SK-N-SH treated with all-trans-retinoic acid at 6 μM for 48 hours (cell line): Measurements from ENCODE around the gene NUBPL.

Experiments
- ARNTL ChIP-seq: fragments of 450-650 bp; formaldehyde crosslinking; IDR thresholded peaks from 2 replicates; pipeline ENCODE4 v1.5.0; 2020; ENCODE audit warnings: low read depth, mild to moderate bottlenecking, moderate library complexity, borderline replicate concordance
- CSDC2 ChIP-seq: fragments of 250-450 bp; sonication (Bioruptor Pico); IDR thresholded peaks from 2 replicates; pipeline ENCODE4 v1.5.0; 2020; ENCODE audit warnings: mild to moderate bottlenecking, moderate library complexity
- ESRRG ChIP-seq: fragments of 250-450 bp; sonication (Bioruptor Pico); IDR thresholded peaks from 2 replicates; pipeline ENCODE4 v1.6.1; 2021; ENCODE audit warnings: mild to moderate bottlenecking
- GLIS3 ChIP-seq: fragments of 250-450 bp; sonication (Bioruptor Pico); IDR thresholded peaks from 2 replicates; pipeline ENCODE4 v1.5.0; 2020; ENCODE audit warnings: mild to moderate bottlenecking, moderate library complexity
- OSR1 ChIP-seq: fragments of 250-450 bp; sonication (Bioruptor Pico); IDR thresholded peaks from 2 replicates; pipeline ENCODE4 v1.8.0; 2022; ENCODE audit warnings: moderate library complexity, mild to moderate bottlenecking, inconsistent platforms
- RARB ChIP-seq: fragments of 250-450 bp; sonication (Bioruptor Pico); IDR thresholded peaks from 2 replicates; pipeline ENCODE4 v1.8.0; 2021; ENCODE audit warnings: mild to moderate bottlenecking, moderate library complexity
- ZC3H10 ChIP-seq: fragments of 250-450 bp; sonication (Bioruptor Pico); IDR thresholded peaks from 2 replicates; pipeline ENCODE4 v1.5.1; 2021; ENCODE audit warnings: mild to moderate bottlenecking, moderate library complexity
- ZFP30 ChIP-seq: fragments of 450-650 bp; formaldehyde crosslinking; IDR thresholded peaks from 2 replicates; pipeline ENCODE4 v1.5.0; 2022; ENCODE audit warnings: mild to moderate bottlenecking, moderate library complexity
- ZNF565 ChIP-seq: fragments of 450-650 bp; formaldehyde crosslinking; conservative IDR thresholded peaks from 2 replicates; pipeline ENCODE4 v1.5.0; 2020; ENCODE audit warnings: low read depth, mild to moderate bottlenecking, moderate library complexity
- TF ChIP-seq, protein P1 (sequence below): fragments of 250-450 bp; sonication (Bioruptor Pico); IDR thresholded peaks from 2 replicates; pipeline ENCODE4 v1.8.0; 2020; ENCODE audit warnings: mild to moderate bottlenecking, moderate library complexity, borderline replicate concordance
- TF ChIP-seq, protein P2 (sequence below): fragments of 250-450 bp; sonication (Bioruptor Pico); IDR thresholded peaks from 2 replicates; pipeline ENCODE4 v1.5.1; 2020; ENCODE audit warnings: low read depth, mild to moderate bottlenecking, moderate library complexity
- TF ChIP-seq, protein P3 (sequence below): fragments of 250-450 bp; sonication (Bioruptor Pico); IDR thresholded peaks from 2 replicates; pipeline ENCODE4 v1.5.1; 2021; ENCODE audit warnings: mild to moderate bottlenecking, moderate library complexity
- TF ChIP-seq, protein P4 (sequence below): fragments of 250-450 bp; sonication (Bioruptor Pico); IDR thresholded peaks from 2 replicates; pipeline ENCODE4 v1.8.0; 2021; ENCODE audit warnings: low read depth, mild to moderate bottlenecking, moderate library complexity, borderline replicate concordance

DNA sequence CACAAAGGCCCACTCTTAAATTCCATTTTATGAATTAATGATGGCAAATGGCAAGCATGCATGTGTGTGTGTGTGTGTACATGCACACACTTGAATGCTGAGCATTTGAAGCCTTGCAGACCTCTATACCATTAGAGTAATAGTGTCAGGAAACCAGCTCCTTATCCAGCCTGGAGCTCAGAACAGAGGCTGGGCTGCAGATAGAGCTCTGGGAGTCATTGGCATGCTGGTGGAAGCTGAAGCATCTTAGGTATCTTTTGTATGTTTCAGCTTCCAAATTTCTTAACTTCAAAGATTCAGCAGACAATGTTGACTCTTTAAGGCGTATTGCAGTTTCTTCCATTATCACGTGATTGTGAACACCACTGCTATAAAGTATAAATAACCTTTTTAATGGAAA lies 323.0 kb downstream of the NUBPL start:
- TF ChIP-seq, protein P1, sequence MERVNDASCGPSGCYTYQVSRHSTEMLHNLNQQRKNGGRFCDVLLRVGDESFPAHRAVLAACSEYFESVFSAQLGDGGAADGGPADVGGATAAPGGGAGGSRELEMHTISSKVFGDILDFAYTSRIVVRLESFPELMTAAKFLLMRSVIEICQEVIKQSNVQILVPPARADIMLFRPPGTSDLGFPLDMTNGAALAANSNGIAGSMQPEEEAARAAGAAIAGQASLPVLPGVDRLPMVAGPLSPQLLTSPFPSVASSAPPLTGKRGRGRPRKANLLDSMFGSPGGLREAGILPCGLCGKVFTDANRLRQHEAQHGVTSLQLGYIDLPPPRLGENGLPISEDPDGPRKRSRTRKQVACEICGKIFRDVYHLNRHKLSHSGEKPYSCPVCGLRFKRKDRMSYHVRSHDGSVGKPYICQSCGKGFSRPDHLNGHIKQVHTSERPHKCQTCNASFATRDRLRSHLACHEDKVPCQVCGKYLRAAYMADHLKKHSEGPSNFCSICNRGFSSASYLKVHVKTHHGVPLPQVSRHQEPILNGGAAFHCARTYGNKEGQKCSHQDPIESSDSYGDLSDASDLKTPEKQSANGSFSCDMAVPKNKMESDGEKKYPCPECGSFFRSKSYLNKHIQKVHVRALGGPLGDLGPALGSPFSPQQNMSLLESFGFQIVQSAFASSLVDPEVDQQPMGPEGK (CRISPR knock-in tag) = no peak
- TF ChIP-seq ESRRG (no peak), ARNTL (no peak), GLIS3 (CRISPR knock-in tag) (no peak), OSR1 (CRISPR knock-in tag) (no peak), CSDC2 (CRISPR knock-in tag) (no peak), ZC3H10 (no peak), RARB (no peak), ZFP30 (CRISPR knock-in tag) (no peak), ZNF565 (CRISPR knock-in tag) (no peak)
- TF ChIP-seq, protein P2, sequence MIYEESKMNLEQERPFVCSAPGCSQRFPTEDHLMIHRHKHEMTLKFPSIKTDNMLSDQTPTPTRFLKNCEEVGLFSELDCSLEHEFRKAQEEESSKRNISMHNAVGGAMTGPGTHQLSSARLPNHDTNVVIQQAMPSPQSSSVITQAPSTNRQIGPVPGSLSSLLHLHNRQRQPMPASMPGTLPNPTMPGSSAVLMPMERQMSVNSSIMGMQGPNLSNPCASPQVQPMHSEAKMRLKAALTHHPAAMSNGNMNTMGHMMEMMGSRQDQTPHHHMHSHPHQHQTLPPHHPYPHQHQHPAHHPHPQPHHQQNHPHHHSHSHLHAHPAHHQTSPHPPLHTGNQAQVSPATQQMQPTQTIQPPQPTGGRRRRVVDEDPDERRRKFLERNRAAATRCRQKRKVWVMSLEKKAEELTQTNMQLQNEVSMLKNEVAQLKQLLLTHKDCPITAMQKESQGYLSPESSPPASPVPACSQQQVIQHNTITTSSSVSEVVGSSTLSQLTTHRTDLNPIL (CRISPR knock-in tag) = no peak
- TF ChIP-seq, protein P3, sequence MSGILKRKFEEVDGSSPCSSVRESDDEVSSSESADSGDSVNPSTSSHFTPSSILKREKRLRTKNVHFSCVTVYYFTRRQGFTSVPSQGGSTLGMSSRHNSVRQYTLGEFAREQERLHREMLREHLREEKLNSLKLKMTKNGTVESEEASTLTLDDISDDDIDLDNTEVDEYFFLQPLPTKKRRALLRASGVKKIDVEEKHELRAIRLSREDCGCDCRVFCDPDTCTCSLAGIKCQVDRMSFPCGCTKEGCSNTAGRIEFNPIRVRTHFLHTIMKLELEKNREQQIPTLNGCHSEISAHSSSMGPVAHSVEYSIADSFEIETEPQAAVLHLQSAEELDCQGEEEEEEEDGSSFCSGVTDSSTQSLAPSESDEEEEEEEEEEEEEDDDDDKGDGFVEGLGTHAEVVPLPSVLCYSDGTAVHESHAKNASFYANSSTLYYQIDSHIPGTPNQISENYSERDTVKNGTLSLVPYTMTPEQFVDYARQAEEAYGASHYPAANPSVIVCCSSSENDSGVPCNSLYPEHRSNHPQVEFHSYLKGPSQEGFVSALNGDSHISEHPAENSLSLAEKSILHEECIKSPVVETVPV = no peak
- TF ChIP-seq, protein P4, sequence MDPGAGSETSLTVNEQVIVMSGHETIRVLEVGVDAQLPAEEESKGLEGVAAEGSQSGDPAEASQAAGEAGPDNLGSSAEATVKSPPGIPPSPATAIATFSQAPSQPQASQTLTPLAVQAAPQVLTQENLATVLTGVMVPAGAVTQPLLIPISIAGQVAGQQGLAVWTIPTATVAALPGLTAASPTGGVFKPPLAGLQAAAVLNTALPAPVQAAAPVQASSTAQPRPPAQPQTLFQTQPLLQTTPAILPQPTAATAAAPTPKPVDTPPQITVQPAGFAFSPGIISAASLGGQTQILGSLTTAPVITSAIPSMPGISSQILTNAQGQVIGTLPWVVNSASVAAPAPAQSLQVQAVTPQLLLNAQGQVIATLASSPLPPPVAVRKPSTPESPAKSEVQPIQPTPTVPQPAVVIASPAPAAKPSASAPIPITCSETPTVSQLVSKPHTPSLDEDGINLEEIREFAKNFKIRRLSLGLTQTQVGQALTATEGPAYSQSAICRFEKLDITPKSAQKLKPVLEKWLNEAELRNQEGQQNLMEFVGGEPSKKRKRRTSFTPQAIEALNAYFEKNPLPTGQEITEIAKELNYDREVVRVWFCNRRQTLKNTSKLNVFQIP = no peak
